ENCODE data around the gene LRRC52.
"Not testable (repeated sequence)": the region's sequence is repeated elsewhere in the genome, so short reads cannot be mapped to it uniquely, and the experiment has no call there.

Gene LRRC52

DNA sequence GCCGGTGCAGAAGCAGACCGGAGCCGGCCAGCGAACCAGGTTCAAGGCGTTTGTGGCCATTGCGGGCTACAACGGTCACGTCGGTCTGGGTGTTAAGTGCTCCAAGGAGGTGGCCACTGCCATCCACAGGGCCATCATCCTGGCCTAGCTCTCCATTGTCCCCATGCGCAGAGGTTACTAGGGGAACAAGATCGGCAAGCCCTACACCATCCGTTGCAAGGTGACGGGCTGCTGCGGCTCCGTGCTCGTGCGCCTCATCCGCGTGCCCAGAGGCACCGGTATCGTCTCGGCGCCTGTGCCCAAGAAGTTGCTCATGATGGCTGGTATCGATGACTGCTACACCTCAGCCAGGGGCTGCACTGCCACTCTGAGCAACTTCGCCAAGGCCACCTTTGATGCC is 38.1 kb downstream of the LRRC52 start:
- no peak for DNase-seq

GRCh38 chr1:165586398-165586797 is 42.6 kb downstream of the LRRC52 start:
- DNase-seq, result no peak

DNA sequence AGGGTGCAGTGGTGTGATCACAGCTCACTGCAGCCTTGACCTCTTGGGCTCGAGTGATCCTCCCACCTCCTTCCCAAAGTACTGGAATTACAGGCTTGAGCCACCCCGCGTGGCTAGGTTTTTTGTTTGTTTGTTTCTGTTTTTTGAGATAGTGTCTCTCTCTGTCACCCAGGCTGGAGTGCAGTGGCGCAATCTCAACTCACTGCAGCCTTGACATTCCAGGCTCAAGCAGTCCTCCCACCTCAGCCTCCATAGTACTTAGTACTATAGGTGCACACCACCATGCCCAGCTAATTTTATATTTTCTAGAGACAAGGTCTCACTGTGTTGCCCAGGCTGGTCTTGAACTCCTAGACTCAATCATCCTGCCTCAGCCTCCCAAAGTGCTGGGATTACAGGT is 47.6 kb downstream of the LRRC52 start:
- DNase-seq, result not testable (repeated sequence)

DNA sequence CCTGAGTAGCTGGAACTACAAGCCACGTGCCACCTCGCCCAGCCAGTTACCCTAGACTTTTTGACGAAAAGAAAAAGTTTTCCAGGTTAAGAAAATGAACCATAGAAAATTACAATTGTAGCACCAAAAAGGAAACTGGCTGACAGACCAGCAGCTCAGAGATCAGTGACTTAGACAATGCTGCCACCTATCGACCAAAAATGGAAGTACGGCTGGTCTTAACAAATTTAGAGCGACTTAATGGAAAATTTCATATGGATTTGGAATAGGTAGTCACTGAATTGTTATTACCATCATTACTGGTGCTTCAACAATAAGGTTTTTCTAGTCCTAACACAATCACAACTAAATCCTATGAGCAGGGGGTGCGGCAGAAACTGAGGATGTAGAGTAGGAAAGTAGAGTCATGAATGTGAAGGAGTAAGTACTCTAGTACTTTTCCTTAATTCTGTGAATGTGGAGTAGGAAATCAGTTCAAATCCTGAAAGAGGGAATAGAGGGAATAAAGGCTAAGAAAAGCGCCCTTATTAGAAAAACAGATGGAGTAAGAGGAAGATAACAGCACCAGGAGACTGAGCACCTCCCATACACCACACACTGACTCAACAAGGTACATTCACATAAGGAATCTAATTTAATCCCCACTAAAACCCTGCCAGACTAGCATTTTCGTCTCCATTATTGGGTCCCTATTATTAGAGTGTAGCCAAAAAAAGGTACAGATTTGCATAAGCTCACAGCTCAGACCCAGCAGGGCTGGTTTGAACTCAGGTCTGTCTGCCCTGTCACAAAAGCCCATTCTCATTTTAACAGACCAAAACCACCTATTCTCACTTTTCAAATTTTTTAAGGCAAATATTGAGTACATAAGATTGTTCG is 49.4 kb downstream of the LRRC52 start:
- DNase-seq, result peak; percentile 71 to 79

GRCh38 chr1:165595246-165595938 is 51.6 kb downstream of the LRRC52 start:
- no peak for DNase-seq

DNA sequence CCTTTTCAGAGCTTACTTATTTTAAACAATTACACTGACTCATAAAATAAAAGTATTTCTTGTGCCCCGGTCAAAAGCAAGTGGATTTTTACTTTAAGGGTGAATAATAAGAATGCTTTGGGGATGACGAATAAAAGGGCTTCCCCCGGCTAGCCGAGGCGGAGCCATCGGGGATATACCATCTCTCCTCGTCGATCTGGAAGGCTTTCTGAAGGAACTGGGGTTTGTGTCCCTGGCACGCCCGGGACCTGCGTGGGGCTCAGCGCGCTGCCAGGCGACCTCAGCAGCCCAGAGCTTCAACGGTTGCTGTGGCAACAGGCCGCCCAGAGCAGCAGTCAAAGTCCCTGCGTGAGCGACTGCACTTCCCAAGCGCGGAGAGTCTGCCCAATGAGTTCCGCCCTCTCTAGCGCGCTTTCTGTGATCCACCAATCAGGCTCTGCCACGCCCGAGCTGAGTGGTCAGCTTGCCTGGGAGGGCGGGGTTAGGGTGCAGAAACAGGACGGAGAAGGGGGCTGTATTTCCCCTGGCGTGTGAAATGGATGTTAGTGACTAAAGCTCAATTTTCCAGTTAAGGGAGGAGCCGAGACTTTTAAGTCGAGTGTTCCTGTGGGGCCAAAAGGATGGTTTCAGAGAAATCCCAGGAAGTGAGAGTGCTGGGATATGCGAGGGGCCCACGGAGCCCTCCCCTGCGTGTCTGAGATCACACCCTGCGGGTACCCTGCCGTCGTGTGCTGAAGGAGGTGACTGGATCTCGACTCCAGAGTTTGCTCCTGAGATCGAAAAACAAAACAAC is 54.3 kb downstream of the LRRC52 start:
- peak; percentile 83 to 88 for DNase-seq

GRCh38 chr1:165598676-165599059 is 54.9 kb downstream of the LRRC52 start:
- no peak for DNase-seq

DNA sequence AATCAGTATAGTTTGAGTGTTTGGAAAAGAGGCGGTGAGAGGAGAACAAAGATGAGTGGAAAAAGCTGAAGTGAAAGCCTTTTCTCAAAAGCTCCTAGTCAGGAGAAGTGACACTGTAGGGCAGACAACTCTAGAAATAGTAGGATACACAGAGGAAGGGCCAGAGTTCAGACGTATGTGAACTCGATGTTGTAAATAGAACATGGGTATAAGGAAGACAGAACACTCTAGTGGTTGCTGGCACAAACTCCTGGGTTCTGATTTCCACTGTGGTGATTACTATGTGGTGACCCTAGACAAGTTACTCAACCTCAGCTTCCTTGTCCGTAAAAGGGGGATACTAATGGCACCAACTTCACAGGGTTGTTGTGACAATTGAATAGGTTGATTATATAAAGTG is 57.0 kb downstream of the LRRC52 start:
- no peak for DNase-seq

- no peak for DNase-seq
These were observed 60.0 kb downstream of the LRRC52 start for GRCh38 chr1:165603810-165604209.

DNA sequence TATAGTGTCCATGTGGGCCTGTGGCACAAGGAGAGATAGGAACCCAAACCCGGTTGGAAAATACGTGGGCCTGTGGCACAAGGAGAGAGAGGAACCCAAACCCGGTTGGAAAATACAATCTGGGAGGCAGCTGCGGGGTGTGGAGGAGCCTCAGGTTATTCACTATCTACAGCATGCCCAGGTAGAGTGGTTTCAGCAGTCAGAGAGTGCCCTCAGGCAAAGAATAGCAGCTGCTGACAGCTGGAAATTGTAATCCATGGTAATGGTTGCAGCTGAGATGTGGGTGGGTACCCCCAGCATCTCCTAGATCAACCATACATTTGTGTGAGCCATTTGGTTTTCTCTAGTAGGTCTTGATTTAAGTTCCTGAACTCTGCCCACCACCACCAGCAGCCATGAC is 61.4 kb downstream of the LRRC52 start:
- DNase-seq, result no peak

GRCh38 chr1:165606676-165607075 is 62.9 kb downstream of the LRRC52 start:
- DNase-seq, result not testable (repeated sequence)

DNA sequence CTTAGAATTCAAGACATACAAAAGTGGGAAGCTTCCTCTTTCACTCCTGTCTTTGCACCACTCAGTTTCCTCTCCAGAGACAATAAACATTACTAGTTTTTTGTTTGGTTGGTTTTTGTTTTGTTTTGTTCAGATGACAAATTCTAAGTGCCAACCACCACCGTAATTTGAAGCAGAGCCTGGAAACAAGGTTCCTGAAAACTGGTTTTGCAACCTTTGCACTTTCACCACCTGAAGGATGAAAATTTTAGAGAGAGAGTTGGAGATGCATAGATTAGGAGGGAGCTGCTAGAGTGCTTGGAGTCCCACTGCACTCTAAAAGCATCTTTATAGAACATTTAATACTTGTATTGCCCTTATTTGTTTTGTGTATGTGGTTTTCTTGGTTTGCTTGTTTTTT is 67.1 kb downstream of the LRRC52 start:
- no peak for DNase-seq

GRCh38 chr1:165612062-165612461 is 68.3 kb downstream of the LRRC52 start:
- DNase-seq, result no peak
